Activated CD4-positive, alpha-beta T cell treated with anti-CD3 and anti-CD28 coated beads, Interleukin-2, amount 10 ng/mL, durations not matched to agents 24 days and 14 days (primary cell): ENCODE data around the gene NCOR1. TPM values are rescaled to one million over a fixed set of nuclear protein-coding genes. Genes with fewer than 3 reads are reported as not detected.
"Not testable (repeated sequence)": the region's sequence is repeated elsewhere in the genome, so short reads cannot be mapped to it uniquely, and the experiment has no call there.

Experiments used
- DNase-seq: peaks from one replicate; pipeline ENCODE4 v3.0.0; 2022
- H3K27ac Mint-ChIP-seq: one replicate; pipeline ENCODE4 v1.8.0; 2022; ENCODE audit warnings: mild to moderate bottlenecking, mixed read lengths
- H3K27me3 Mint-ChIP-seq: one replicate; pipeline ENCODE4 v1.8.0; 2022; ENCODE audit warnings: mixed read lengths
- H3K36me3 Mint-ChIP-seq: one replicate; pipeline ENCODE4 v1.8.0; 2022; ENCODE audit warnings: low read depth, mild to moderate bottlenecking, mixed read lengths
- H3K4me1 Mint-ChIP-seq: one replicate; pipeline ENCODE4 v1.8.0; 2021; ENCODE audit warnings: mixed read lengths
- H3K4me3 Mint-ChIP-seq: one replicate; pipeline ENCODE4 v1.8.0; 2022; ENCODE audit warnings: mild to moderate bottlenecking, moderate library complexity, mixed read lengths
- H3K9me3 Mint-ChIP-seq: one replicate; pipeline ENCODE4 v1.8.0; 2021; ENCODE audit warnings: mixed read lengths
- intact Hi-C: fragments of 100-400 bp; cut with micrococcal nuclease; formaldehyde crosslinking; loops from one replicate; pipeline ENCODE4 v1.15.1; 2023
- total RNA-seq: library from RNA; stranded (reverse); gene quantifications from 2 replicates; pipeline ENCODE4 v1.2.3, GENCODE V29; 2022

NCOR1 gene
- total RNA-seq, 1 donor from 2014 or later: 133 TPM

- peaks cover 7% of the 10 kb centered on the region for H3K4me1 Mint-ChIP-seq
- H3K9me3 Mint-ChIP-seq: no peaks in the 10 kb centered on the region
- intact Hi-C loops: no loop called here
- H3K4me3 Mint-ChIP-seq: no peak overlapping the region
- peaks cover 15% of the 10 kb centered on the region for H3K36me3 Mint-ChIP-seq
- H3K27ac Mint-ChIP-seq: no peak overlapping the region
- no peaks in the 10 kb centered on the region for H3K27me3 Mint-ChIP-seq
- no peak for DNase-seq
Measured at GRCh38 chr17:16239931-16240330, 24.6 kb upstream of the NCOR1 start.

- Mint-ChIP-seq H3K27ac (no peak overlapping the region), H3K36me3 (peaks cover 28% of the 10 kb centered on the region), H3K27me3 (no peaks in the 10 kb centered on the region), H3K4me1 (peaks cover 15% of the 10 kb centered on the region), H3K9me3 (no peaks in the 10 kb centered on the region), H3K4me3 (no peak overlapping the region)
- intact Hi-C loops: no loop called here
- no peak for DNase-seq
Measured at GRCh38 chr17:16232391-16232790, 17.1 kb upstream of the NCOR1 start.

GRCh38 chr17:16229912-16230561 is 14.7 kb upstream of the NCOR1 start:
- not testable (repeated sequence) for DNase-seq, H3K9me3 Mint-ChIP-seq, H3K27me3 Mint-ChIP-seq
- Mint-ChIP-seq H3K27ac (peak overlapping the region; percentile 82), H3K36me3 (peaks cover 24% of the 10 kb centered on the region), H3K4me3 (peak overlapping the region; percentile 69), H3K4me1 (peaks cover 15% of the 10 kb centered on the region)
- intact Hi-C loops: loop anchor here (1.0 kb wide), 2 partner anchors 15 to 56 kb away; partner anchors contain the start of gene NCOR1

GRCh38 chr17:16222406-16222805 is 7.1 kb upstream of the NCOR1 start:
- no peak overlapping the region for H3K27ac Mint-ChIP-seq
- intact Hi-C loops: no loop called here
- H3K27me3 Mint-ChIP-seq: no peaks in the 10 kb centered on the region

GRCh38 chr17:16217002-16217635 is 1.8 kb upstream of the NCOR1 start, which contains the start of gene PIGL:
Gene PIGL (plus strand): TSS chr17:16217210. CDS start chr17:16217227, 17 bp downstream.
- DNase-seq: peak; percentile 94
- Mint-ChIP-seq H3K4me3 (peak within 1 kb of the TSS; percentile 97), H3K27me3 (no peaks in the 10 kb centered on the region)

More at GRCh38 chr17:16222406-16222805, 7.1 kb upstream of the NCOR1 start:
- DNase-seq: no peak
- peaks cover 4% of the 10 kb centered on the region for H3K4me1 Mint-ChIP-seq
- no peak overlapping the region for H3K4me3 Mint-ChIP-seq
- no peaks in the 10 kb centered on the region for H3K9me3 Mint-ChIP-seq
- H3K36me3 Mint-ChIP-seq: peaks cover 4% of the 10 kb centered on the region

GRCh38 chr17:16216341-16217001 is 1.1 kb upstream of the NCOR1 start:
- Mint-ChIP-seq H3K4me3 (peak overlapping the region; percentile 97), H3K4me1 (peaks cover 35% of the 10 kb centered on the region), H3K27ac (peak overlapping the region; percentile 94)
- H3K36me3 Mint-ChIP-seq, H3K27me3 Mint-ChIP-seq, H3K9me3 Mint-ChIP-seq: not testable (repeated sequence)
- intact Hi-C loops: loop anchor here (1.0 to 10.0 kb wide), 7 partner anchors 70 to 368 kb away; partner anchors contain the start of genes CENPV, TRPV2 and UBB
- peak; percentile 61 for DNase-seq

More at GRCh38 chr17:16217002-16217635, 1.8 kb upstream of the NCOR1 start, which contains the start of gene PIGL:
- intact Hi-C loops: loop anchor here (1.0 to 10.0 kb wide), 7 partner anchors 69 to 368 kb away; partner anchors contain the start of genes CENPV, TRPV2 and UBB
- Mint-ChIP-seq H3K4me1 (peaks cover 31% of the 10 kb centered on the region), H3K9me3 (no peaks in the 10 kb centered on the region), H3K36me3 (peaks cover 9% of the 10 kb centered on the region), H3K27ac (peak within 1 kb of the TSS; percentile 94)

- DNase-seq: no peak
- H3K27ac Mint-ChIP-seq: peak overlapping the region; percentile 87
- no peaks in the 10 kb centered on the region for H3K27me3 Mint-ChIP-seq
- H3K4me1 Mint-ChIP-seq: peaks cover 37% of the 10 kb centered on the region
- H3K36me3 Mint-ChIP-seq: peaks cover 8% of the 10 kb centered on the region
- intact Hi-C loops: loop anchor here (1.0 to 10.0 kb wide), 8 partner anchors 13 to 369 kb away; partner anchors contain the start of genes CENPV, TRPV2 and UBB
- H3K9me3 Mint-ChIP-seq: no peaks in the 10 kb centered on the region
- peak overlapping the region; percentile 97 for H3K4me3 Mint-ChIP-seq
Measured at GRCh38 chr17:16215965-16216316, 607 bp upstream of the NCOR1 start.

GRCh38 chr17:16215002-16215272 is 397 bp downstream of the NCOR1 start:
- intact Hi-C loops: loop anchor here (1.0 to 10.0 kb wide), 8 partner anchors 14 to 370 kb away; partner anchors contain the start of genes CENPV, TRPV2 and UBB
- H3K27ac Mint-ChIP-seq: peak overlapping the region; percentile 76

GRCh38 chr17:16214190-16215001 is 938 bp downstream of the NCOR1 start:
- Mint-ChIP-seq H3K27me3 (no peaks in the 10 kb centered on the region), H3K9me3 (no peaks in the 10 kb centered on the region), H3K27ac (peak overlapping the region; percentile 76), H3K36me3 (peaks cover 8% of the 10 kb centered on the region), H3K4me3 (peak overlapping the region; percentile 97), H3K4me1 (peaks cover 37% of the 10 kb centered on the region)
- intact Hi-C loops: loop anchor here (1.0 to 10.0 kb wide), 8 partner anchors 15 to 370 kb away; partner anchors contain the start of genes CENPV, TRPV2 and UBB
- no peak for DNase-seq

More at GRCh38 chr17:16215002-16215272, 397 bp downstream of the NCOR1 start:
- Mint-ChIP-seq H3K27me3 (no peaks in the 10 kb centered on the region), H3K4me3 (peak overlapping the region; percentile 97), H3K4me1 (peaks cover 37% of the 10 kb centered on the region), H3K36me3 (peaks cover 8% of the 10 kb centered on the region), H3K9me3 (no peaks in the 10 kb centered on the region)
- peak; percentile 82 for DNase-seq

- Mint-ChIP-seq H3K4me3 (no peak overlapping the region), H3K9me3 (no peaks in the 10 kb centered on the region), H3K27me3 (no peaks in the 10 kb centered on the region), H3K36me3 (peaks cover 6% of the 10 kb centered on the region), H3K4me1 (peaks cover 36% of the 10 kb centered on the region), H3K27ac (no peak overlapping the region)
- intact Hi-C loops: loop anchor here (10.0 kb wide), 3 partner anchors 172 to 372 kb away; partner anchors contain the start of genes TRPV2 and UBB
- DNase-seq: no peak
Measured at GRCh38 chr17:16212793-16213192, 2.5 kb downstream of the NCOR1 start.

GRCh38 chr17:16211590-16211989 is 3.7 kb downstream of the NCOR1 start:
- H3K36me3 Mint-ChIP-seq: peaks cover 3% of the 10 kb centered on the region
- no peaks in the 10 kb centered on the region for H3K27me3 Mint-ChIP-seq
- intact Hi-C loops: loop anchor here (10.0 kb wide), 3 partner anchors 173 to 373 kb away; partner anchors contain the start of genes TRPV2 and UBB
- DNase-seq: no peak
- no peaks in the 10 kb centered on the region for H3K9me3 Mint-ChIP-seq
- no peak overlapping the region for H3K4me3 Mint-ChIP-seq
- H3K4me1 Mint-ChIP-seq: peaks cover 34% of the 10 kb centered on the region
- no peak overlapping the region for H3K27ac Mint-ChIP-seq

GRCh38 chr17:16204763-16205162 is 10.6 kb downstream of the NCOR1 start:
- H3K27ac Mint-ChIP-seq, intact Hi-C loops: not testable (repeated sequence)

More at GRCh38 chr17:16204763-16205162, 10.6 kb downstream of the NCOR1 start:
- H3K27me3 Mint-ChIP-seq, H3K4me3 Mint-ChIP-seq, H3K36me3 Mint-ChIP-seq, DNase-seq, H3K9me3 Mint-ChIP-seq: not testable (repeated sequence)
- H3K4me1 Mint-ChIP-seq: peaks cover 21% of the 10 kb centered on the region
